SJSA1 (cell line): ENCODE data around the gene TRDMT1. TPM values are rescaled to one million over a fixed set of nuclear protein-coding genes. Genes with fewer than 3 reads are reported as not detected.
A peak's percentile ranks its signal among the peaks of the same experiment; 100 is the strongest.
"Not testable (repeated sequence)": the region's sequence is repeated elsewhere in the genome, so short reads cannot be mapped to it uniquely, and the experiment has no call there.

ENCODE experiments used
- DNase-seq, 2 experiments: peaks; one replicate each; pipeline ENCODE4 v3.0.0-alpha.2; 2015 to 2020; ENCODE audit warnings: low spot score in 2 of 2, low read depth in 1 of 2
- H3K27ac ChIP-seq: fragments of 250-450 bp; sonication (Bioruptor Pico); 2 replicates; pipeline ENCODE4 v1.5.1; 2020; ENCODE audit warnings: mild to moderate bottlenecking, moderate library complexity
- H3K27me3 ChIP-seq: fragments of 250-450 bp; sonication (Bioruptor Pico); replicated peaks from 2 replicates; pipeline ENCODE4 v1.5.1; 2020; ENCODE audit warnings: mild to moderate bottlenecking, moderate library complexity
- H3K36me3 ChIP-seq: fragments of 250-450 bp; sonication (Bioruptor Pico); 2 replicates; pipeline ENCODE4 v1.5.1; 2020; ENCODE audit warnings: mild to moderate bottlenecking
- H3K4me1 ChIP-seq: fragments of 250-450 bp; sonication (Bioruptor Pico); replicated peaks from 2 replicates; pipeline ENCODE4 v1.6.1; 2021; ENCODE audit warnings: mild to moderate bottlenecking
- H3K4me3 ChIP-seq: fragments of 250-450 bp; sonication (Bioruptor Pico); 2 replicates; pipeline ENCODE4 v1.5.1; 2020; ENCODE audit warnings: mild to moderate bottlenecking
- H3K9me3 ChIP-seq: fragments of 250-450 bp; sonication (Bioruptor Pico); replicated peaks from 2 replicates; pipeline ENCODE4 v1.5.1; 2020; ENCODE audit warnings: mild to moderate bottlenecking
- total RNA-seq: library from RNA; depleted of rRNA; stranded (reverse); fragments of >200 nt; shearing (Covaris generic); gene quantifications from 2 replicates; pipeline ENCODE4 v1.2.3, GENCODE V29; 2014

The TRDMT1 gene
- total RNA-seq, 1 experiment from 2014 or later = 11.4 TPM

- H3K4me3 ChIP-seq = no peak overlapping the region
- H3K36me3 ChIP-seq = no peaks in the 10 kb centered on the region
- H3K4me1 ChIP-seq = peaks cover 24% of the 10 kb centered on the region
- H3K27me3 ChIP-seq = no peaks in the 10 kb centered on the region
- DNase-seq = no peak
- H3K9me3 ChIP-seq = no peaks in the 10 kb centered on the region
- no peak overlapping the region for H3K27ac ChIP-seq
Observed at GRCh38 chr10:17120694-17121093, 80.8 kb downstream of the TRDMT1 start.

- peaks cover 30% of the 10 kb centered on the region for H3K4me1 ChIP-seq
- no peak for DNase-seq
Observed at GRCh38 chr10:17119845-17120244, 81.6 kb downstream of the TRDMT1 start.

DNA sequence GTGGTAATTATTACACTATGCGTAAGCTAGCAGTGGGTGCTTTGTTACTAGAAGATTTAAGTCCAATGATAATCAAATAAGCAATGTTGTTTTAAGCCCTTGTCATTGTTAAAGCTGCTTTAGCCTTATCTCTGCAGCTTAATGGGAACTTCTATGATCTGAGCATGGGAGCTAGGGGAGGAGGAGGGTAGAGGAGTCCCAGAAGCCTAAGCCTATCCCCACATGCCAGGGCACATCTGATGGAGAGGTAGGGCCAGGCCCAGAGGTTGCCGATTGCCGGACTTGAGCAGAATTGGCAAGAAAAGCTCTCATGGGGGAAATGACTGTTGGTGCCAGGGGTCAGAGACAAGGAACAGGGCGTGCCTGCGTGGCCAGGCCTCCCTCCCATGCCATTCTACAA lies 85.3 kb downstream of the TRDMT1 start:
- no peak for DNase-seq
- H3K27me3 ChIP-seq = no peaks in the 10 kb centered on the region
- H3K9me3 ChIP-seq = no peaks in the 10 kb centered on the region
- H3K4me1 ChIP-seq = peaks cover 8% of the 10 kb centered on the region
- no peak overlapping the region for H3K4me3 ChIP-seq
- no peak overlapping the region for H3K27ac ChIP-seq
- no peaks in the 10 kb centered on the region for H3K36me3 ChIP-seq

More at GRCh38 chr10:17119845-17120244, 81.6 kb downstream of the TRDMT1 start:
- Histone ChIP-seq H3K27ac (no peak overlapping the region), H3K27me3 (no peaks in the 10 kb centered on the region), H3K9me3 (no peaks in the 10 kb centered on the region), H3K36me3 (no peaks in the 10 kb centered on the region), H3K4me3 (no peak overlapping the region)

- Histone ChIP-seq H3K27me3 (no peaks in the 10 kb centered on the region), H3K27ac (no peak overlapping the region), H3K4me3 (no peak overlapping the region), H3K9me3 (no peaks in the 10 kb centered on the region), H3K4me1 (peaks cover 8% of the 10 kb centered on the region), H3K36me3 (no peaks in the 10 kb centered on the region)
- no peak for DNase-seq
Observed at GRCh38 chr10:17115683-17116082, 85.8 kb downstream of the TRDMT1 start.

DNA sequence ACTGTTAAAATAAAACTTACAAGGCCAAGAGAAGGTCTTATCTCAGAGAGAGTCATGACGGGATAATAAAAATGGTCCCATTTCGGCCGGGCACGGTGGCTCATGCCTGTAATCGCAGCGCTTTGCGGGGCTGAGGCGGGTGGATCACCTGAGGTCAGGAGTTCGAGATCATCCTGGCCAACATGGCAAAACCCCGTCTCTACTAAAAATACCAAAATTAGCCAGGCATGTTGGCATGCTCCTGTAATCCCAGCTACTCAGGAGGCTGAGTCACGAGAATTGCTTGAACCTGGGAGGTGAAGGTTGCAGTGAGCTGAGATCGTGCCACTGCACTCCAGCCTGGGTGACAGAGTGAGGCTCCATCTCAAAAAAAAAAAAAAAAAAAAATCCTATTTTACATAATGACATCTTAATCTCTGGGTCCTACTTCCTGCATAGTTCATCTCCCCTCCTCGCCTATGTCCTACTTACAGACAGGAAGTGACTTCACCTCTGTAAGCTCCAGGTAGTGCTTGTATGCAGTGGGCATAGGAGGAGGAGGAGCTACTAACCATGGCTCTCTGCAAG lies 86.5 kb downstream of the TRDMT1 start:
- DNase-seq, H3K36me3 ChIP-seq, H3K4me3 ChIP-seq, H3K4me1 ChIP-seq, H3K27ac ChIP-seq, H3K9me3 ChIP-seq, H3K27me3 ChIP-seq: not testable (repeated sequence)

DNA sequence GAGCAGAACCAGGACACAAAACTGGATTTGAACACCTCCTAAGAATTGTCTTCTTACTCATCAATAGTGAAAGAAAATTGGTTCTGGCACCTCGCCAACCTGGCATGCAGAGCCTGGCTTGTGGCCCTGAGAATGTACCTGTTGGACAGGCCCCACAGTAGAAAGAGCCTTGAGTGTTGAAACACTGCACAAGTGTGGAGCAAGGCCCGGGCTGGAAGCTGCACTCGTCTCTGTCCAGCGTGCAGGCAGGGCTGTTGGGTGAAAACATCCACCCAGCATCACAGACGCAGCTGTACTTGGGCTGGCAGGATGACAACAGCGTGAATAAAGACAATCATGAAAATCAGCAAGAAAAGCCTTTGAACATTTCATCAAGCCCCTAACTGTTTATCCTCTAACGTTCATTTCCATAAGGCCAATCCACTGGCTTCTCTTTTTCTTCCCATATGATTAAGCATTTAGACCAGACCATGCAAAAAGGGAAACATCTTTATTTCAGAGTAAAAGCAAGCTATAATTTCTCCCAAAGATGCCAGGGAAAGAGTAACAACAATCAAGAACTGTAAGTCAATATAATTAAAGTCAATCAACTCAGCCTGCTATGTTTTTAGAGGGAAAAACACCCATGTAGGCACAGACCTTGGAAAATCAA lies 87.5 kb downstream of the TRDMT1 start:
- Histone ChIP-seq H3K9me3 (no peaks in the 10 kb centered on the region), H3K27ac (no peak overlapping the region)
- no peak for DNase-seq

DNA sequence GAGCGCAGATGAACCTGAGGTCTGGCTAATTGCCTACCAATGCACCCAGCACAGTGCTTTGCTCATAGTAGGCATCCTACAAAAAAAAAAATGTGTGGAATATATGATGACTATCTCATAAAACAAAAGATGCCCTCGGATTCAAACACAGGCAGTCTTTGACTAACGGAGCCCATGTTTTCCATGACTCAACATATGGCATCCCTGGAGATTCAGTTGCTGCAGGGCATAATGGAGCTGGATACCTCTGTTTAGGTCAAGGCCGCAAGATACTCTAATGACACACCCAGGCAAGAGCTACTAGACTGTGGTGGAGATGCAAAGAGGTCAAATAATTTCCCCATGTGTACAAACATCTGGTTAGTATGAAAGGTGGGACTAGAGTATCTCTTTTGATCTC lies 88.1 kb downstream of the TRDMT1 start:
- H3K4me1 ChIP-seq = peaks cover 15% of the 10 kb centered on the region
- no peak overlapping the region for H3K27ac ChIP-seq
- H3K9me3 ChIP-seq = no peaks in the 10 kb centered on the region
- DNase-seq = no peak
- no peak overlapping the region for H3K4me3 ChIP-seq
- no peaks in the 10 kb centered on the region for H3K27me3 ChIP-seq
- H3K36me3 ChIP-seq = no peaks in the 10 kb centered on the region

More for the DNA sequence above, 87.5 kb downstream of the TRDMT1 start:
- Histone ChIP-seq H3K36me3 (no peaks in the 10 kb centered on the region), H3K27me3 (no peaks in the 10 kb centered on the region), H3K4me1 (peaks cover 15% of the 10 kb centered on the region), H3K4me3 (no peak overlapping the region)

DNA sequence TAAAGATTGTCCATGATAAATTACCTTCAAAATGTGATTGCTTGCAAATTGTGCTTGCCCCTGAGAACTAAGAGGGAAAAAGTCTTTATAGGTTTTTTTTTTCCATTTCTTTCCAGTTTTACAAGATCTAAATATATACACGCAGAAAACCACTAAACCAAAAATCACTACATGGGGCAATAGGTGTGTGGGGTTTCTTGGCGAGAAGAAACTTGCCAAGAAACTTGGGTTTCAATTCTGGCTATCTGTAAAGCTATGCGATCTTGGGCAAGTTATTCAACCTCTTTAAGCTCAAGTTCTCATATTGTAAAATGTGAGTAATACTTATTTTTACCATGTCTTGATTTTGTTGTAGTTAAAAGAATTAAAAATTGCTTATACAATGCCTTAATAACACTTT lies 88.9 kb downstream of the TRDMT1 start:
- DNase-seq = no peak

GRCh38 chr10:17109475-17110207 lies 91.8 kb downstream of the TRDMT1 start:
- DNase-seq = peak in 1 of 2 experiments; percentile 31
- no peak overlapping the region for H3K27ac ChIP-seq

More for the DNA sequence above, 88.9 kb downstream of the TRDMT1 start:
- Histone ChIP-seq H3K4me1 (peaks cover 15% of the 10 kb centered on the region), H3K27ac (no peak overlapping the region), H3K36me3 (no peaks in the 10 kb centered on the region), H3K4me3 (no peak overlapping the region), H3K27me3 (no peaks in the 10 kb centered on the region), H3K9me3 (no peaks in the 10 kb centered on the region)

DNA sequence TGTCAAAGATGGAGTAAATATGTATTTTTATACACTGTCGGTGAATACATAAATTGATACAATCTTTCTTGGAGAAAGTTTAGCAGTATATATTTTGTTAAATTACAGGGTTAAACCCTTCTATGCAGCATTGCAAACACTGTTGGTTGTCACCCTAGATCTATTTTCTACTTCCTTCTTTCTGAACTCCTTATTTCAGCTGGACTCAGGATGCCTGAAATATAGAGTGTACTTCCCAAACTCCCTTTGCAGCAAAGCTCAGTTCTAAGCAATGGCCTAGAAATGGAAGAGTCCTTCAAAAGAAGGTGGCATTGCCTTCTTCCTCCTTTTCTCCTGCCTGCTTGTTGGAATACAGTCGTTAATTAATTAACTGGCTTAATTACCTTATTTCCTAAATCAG lies 92.4 kb downstream of the TRDMT1 start:
- Histone ChIP-seq H3K9me3 (no peaks in the 10 kb centered on the region), H3K27ac (no peak overlapping the region), H3K27me3 (no peaks in the 10 kb centered on the region), H3K36me3 (no peaks in the 10 kb centered on the region), H3K4me3 (no peak overlapping the region), H3K4me1 (peaks cover 6% of the 10 kb centered on the region)
- no peak for DNase-seq

More at GRCh38 chr10:17109475-17110207, 91.8 kb downstream of the TRDMT1 start:
- Histone ChIP-seq H3K4me1 (peaks cover 6% of the 10 kb centered on the region), H3K9me3 (no peaks in the 10 kb centered on the region), H3K4me3 (no peak overlapping the region), H3K27me3 (no peaks in the 10 kb centered on the region), H3K36me3 (no peaks in the 10 kb centered on the region)

- no peak overlapping the region for H3K4me3 ChIP-seq
- H3K27ac ChIP-seq = no peak overlapping the region
- DNase-seq = no peak
Observed at GRCh38 chr10:17106991-17107390, 94.5 kb downstream of the TRDMT1 start.

GRCh38 chr10:17101910-17102266 lies 99.6 kb downstream of the TRDMT1 start:
- H3K9me3 ChIP-seq = no peaks in the 10 kb centered on the region
- no peaks in the 10 kb centered on the region for H3K27me3 ChIP-seq
- DNase-seq = no peak
- no peak overlapping the region for H3K27ac ChIP-seq
- H3K4me3 ChIP-seq = no peak overlapping the region
- H3K36me3 ChIP-seq = no peaks in the 10 kb centered on the region
- no peaks in the 10 kb centered on the region for H3K4me1 ChIP-seq

More at GRCh38 chr10:17106991-17107390, 94.5 kb downstream of the TRDMT1 start:
- no peaks in the 10 kb centered on the region for H3K36me3 ChIP-seq
- H3K9me3 ChIP-seq = no peaks in the 10 kb centered on the region
- peaks cover 6% of the 10 kb centered on the region for H3K4me1 ChIP-seq
- H3K27me3 ChIP-seq = no peaks in the 10 kb centered on the region

DNA sequence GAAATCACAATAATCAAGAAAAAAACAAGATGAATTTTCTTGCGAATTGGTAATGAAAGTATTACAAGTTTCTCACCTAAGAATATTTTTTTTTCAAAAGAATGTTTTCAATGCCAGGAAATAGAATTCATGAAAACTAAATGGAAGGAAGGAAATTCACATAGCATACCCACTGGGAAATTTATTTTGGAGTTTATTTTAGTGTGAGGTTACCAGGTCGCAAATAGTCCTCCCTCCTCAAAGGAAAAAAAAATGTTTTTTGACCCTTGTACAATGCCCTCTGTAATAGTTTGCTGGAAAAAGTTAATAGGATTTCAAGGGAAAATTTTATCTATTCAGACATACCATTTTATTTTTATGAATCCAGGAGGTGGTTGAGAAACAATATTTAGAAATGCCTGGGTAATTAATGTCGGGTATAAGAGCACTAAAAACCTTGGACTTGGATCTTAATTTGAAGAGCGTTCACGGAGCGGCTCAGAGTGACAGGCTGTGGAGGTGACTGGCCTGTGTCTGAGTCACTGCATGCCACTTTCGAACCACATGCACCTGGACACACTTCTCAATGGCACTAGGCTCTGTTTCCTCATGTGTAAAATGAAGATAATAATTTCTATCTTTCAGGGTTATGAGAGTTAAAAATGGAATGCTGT lies 100.1 kb downstream of the TRDMT1 start:
- no peaks in the 10 kb centered on the region for H3K27me3 ChIP-seq
- no peak overlapping the region for H3K27ac ChIP-seq
- H3K36me3 ChIP-seq = no peaks in the 10 kb centered on the region
- no peaks in the 10 kb centered on the region for H3K4me1 ChIP-seq
- no peaks in the 10 kb centered on the region for H3K9me3 ChIP-seq
- DNase-seq = no peak
- H3K4me3 ChIP-seq = no peak overlapping the region

GRCh38 chr10:17100586-17100985 lies 100.9 kb downstream of the TRDMT1 start:
- DNase-seq = no peak
- Histone ChIP-seq H3K27me3 (no peaks in the 10 kb centered on the region), H3K36me3 (no peaks in the 10 kb centered on the region), H3K4me1 (no peaks in the 10 kb centered on the region), H3K4me3 (no peak overlapping the region), H3K27ac (no peak overlapping the region), H3K9me3 (no peaks in the 10 kb centered on the region)
